ENCODE measurements around the gene TXNIP. TPM values are rescaled to one million over a fixed set of nuclear protein-coding genes. Genes with fewer than 3 reads are reported as not detected.
"Not testable (repeated sequence)": the region's sequence is repeated elsewhere in the genome, so short reads cannot be mapped to it uniquely, and the experiment has no call there.

TXNIP gene
- polyA plus RNA-seq (ENCODE audit: insufficient read length in 4 of 4), result 100 to 1,000 TPM; 423 to 571 (median 523) TPM

GRCh38 chr1:145996433-145997015, at the start of gene TXNIP:
TSS of gene TXNIP (minus strand) at chr1:145996579. CDS start at chr1:145996266, 313 bp downstream.
- peak; percentile 97 to 99 (median 98) for DNase-seq (ENCODE audit: low read depth in 4 of 4, low spot score in 3 of 4)

- DNase-seq (ENCODE audit: low read depth in 4 of 4, low spot score in 3 of 4), result no peak
Measured at GRCh38 chr1:146039844-146040194, 43.4 kb upstream of the TXNIP start.

GRCh38 chr1:146036965-146037646, 40.7 kb upstream of the TXNIP start:
- DNase-seq (ENCODE audit: low read depth in 4 of 4, low spot score in 3 of 4), result peak; percentile 84 to 90 (median 88)

GRCh38 chr1:146036241-146036964, 40.0 kb upstream of the TXNIP start:
- no peak for DNase-seq (ENCODE audit: low read depth in 4 of 4, low spot score in 3 of 4)

DNA sequence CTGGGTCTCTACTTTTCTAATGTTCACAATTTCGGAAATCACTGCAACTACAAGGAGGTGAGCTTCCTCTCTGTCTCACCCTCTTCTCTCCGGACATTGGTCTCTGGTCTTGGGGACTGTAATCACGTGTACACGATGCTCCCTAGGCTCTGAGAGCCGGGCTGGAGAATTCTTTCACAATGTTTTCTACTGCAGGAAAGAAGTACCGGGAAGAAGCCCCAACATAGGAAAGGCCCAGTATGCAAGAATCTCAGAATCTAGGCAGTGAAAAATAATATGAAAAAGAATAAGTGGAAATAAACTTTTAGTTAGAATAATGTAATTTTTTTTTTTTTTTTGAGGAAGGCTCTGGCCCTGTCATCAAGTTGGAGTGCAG, 38.7 kb upstream of the TXNIP start:
- DNase-seq (ENCODE audit: low read depth in 4 of 4, low spot score in 3 of 4), result no peak

DNA sequence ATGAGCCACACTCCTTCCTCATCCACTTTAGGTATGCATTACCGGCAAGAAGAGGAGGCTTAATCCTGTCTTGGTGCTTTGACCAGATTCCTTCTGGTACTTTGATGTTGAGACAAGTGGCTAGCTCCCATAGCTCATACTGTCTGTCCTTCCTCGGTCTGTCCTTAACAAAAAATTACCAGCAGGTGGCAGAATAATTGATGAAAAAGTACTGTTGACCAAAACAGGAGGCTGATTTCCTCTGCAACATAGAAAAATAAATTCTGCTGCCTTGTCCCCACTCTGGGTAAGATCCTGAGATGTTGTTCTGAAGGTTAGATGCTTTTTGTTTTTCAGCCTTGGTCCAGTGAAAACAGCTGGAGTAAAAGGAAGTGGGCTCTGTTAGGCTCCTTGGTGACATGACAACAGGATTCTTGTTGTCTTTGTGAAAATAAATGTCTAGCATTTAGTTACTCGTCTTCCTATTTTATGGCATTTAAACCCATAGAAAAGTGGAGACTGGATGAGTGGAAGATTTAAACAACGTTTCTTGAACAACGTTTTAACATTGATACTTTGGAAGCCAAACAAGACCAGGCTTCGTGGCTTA, 36.3 kb upstream of the TXNIP start:
- peak in 1 of 4 donors; percentile 38 for DNase-seq (ENCODE audit: low read depth in 4 of 4, low spot score in 3 of 4)

DNA sequence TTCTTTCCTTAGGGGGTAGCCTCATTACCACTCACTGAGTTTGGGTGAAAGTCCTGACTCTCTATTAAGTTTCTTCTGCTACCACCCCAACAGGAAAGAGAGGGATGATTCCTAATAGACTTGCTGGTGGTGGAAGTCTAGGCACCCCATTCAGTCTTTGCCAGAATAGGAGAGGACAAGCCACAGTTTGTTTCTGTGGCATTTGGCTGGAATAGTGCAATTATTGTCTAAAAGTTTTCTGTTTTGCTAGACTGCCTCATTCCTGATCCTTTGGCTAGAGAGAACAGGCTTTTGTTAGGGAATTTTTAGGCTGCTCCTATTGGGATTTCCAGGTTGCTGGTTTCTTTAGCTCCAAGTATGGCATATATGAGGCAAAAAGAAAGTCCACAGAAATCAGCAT, 35.1 kb upstream of the TXNIP start:
- DNase-seq (ENCODE audit: low read depth in 4 of 4, low spot score in 3 of 4), result no peak

DNA sequence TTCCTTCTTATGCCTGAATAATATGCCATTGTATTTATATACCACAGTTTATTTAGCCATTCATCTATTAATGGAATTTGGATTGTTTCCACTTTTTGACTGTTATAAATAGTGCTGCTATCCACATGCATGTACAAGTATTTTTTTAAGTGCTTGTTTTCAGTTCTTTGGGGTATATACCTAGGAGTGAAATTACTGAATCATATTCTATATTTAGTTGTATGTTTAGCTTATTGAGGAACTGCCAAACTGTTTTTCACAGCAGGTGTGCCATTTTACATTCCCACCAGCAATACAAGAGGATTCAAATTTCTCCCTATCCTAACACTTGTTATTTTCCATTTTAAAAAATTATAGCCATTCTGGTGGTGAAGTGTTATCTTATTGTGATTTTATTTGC, 32.7 kb upstream of the TXNIP start:
- DNase-seq (ENCODE audit: low read depth in 4 of 4, low spot score in 3 of 4), result no peak

- DNase-seq (ENCODE audit: low read depth in 4 of 4, low spot score in 3 of 4), result not testable (repeated sequence)
Measured at GRCh38 chr1:146026650-146027049, 30.3 kb upstream of the TXNIP start.

GRCh38 chr1:146025787-146026495, 29.6 kb upstream of the TXNIP start:
- DNase-seq (ENCODE audit: low read depth in 4 of 4, low spot score in 3 of 4), result not testable (repeated sequence)

DNA sequence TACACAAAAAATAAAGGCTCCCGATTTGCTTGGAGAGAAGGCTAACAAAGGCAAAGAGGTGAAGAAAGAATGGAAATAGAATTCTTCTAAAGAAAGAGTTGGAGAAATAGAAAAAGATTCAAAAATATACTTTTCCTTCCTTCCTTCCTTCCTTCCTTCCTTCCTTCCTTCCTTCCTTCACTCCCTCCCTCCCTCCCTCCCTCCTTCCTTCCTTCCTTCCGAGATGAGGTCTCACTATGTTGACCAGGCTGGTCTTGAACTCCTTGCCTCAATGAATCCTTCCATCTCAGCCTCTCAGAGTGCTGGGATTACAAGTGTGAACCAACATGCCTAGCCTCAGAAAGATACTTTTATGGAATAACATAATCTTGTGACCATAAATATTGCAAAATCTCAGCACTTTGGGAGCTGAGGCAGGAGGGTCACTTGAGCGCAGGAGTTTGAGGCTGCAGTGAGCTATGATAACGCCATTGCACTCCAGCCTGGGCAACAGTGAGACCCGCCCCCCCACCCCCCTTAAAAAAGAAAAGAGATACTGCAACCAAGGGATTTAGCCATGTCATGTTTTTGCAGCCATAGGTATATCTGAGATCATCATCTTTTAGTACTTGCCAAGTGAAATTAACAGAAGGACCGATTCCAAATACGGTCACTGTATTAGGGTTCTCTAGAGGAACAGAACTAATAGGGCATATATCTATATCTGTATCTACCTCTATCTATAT, 26.2 kb upstream of the TXNIP start:
- no peak for DNase-seq (ENCODE audit: low read depth in 4 of 4, low spot score in 3 of 4)

GRCh38 chr1:146021622-146022402, 25.4 kb upstream of the TXNIP start, which contains the start of gene HJV:
TSS of gene HJV (minus strand) at chr1:146021735. CDS start at chr1:146020231, 1,504 bp downstream.
- no peak for DNase-seq (ENCODE audit: low read depth in 4 of 4, low spot score in 3 of 4)

GRCh38 chr1:146021050-146021445, 24.7 kb upstream of the TXNIP start:
- no peak for DNase-seq (ENCODE audit: low read depth in 4 of 4, low spot score in 3 of 4)

DNA sequence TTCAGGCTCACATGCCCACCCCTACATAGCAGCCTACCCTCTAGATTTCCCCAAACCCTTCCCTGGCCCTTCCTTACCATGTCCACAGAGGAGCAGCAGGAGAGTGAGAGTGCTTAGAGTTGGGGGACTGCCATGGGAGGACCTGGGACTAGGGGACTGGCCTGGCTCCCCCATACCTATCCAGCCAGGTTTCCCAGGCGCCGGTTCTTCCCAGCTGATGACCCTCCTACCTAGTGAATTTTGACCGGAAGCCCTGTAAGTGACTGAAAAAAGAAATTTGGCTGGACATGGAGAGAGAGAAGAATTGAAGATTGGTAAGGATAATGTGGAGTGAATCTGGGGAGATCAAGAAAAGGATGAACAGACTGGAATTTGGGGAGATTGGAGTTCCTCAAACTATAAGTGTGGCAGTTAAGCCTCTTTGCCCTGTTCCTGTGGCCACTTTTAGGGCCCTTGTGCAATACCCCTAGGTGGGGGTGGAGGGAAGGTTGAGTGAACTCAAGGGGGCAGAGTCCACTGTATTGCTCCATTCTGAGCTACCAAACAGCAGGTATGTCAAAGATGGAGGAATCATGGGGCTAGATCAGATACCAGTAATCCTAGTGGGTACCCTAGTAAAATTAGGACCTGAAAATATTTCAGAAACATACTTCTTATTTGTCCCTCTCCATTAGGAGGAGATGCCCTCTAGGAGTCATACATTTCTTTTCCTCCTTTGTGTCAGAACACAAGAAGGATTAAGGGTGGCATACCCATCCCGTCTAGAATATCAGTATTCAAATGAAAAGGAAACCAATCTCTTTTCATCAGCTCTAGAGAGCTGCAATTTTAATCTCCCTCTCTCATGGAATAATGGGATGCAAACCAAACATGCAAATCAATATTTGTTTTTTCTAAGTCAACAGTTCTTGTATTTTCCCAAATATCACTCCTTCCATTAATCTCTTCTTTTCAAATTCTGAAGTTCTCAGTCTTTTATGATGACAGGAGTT, 24.0 kb upstream of the TXNIP start:
- no peak for DNase-seq (ENCODE audit: low read depth in 4 of 4, low spot score in 3 of 4)

DNA sequence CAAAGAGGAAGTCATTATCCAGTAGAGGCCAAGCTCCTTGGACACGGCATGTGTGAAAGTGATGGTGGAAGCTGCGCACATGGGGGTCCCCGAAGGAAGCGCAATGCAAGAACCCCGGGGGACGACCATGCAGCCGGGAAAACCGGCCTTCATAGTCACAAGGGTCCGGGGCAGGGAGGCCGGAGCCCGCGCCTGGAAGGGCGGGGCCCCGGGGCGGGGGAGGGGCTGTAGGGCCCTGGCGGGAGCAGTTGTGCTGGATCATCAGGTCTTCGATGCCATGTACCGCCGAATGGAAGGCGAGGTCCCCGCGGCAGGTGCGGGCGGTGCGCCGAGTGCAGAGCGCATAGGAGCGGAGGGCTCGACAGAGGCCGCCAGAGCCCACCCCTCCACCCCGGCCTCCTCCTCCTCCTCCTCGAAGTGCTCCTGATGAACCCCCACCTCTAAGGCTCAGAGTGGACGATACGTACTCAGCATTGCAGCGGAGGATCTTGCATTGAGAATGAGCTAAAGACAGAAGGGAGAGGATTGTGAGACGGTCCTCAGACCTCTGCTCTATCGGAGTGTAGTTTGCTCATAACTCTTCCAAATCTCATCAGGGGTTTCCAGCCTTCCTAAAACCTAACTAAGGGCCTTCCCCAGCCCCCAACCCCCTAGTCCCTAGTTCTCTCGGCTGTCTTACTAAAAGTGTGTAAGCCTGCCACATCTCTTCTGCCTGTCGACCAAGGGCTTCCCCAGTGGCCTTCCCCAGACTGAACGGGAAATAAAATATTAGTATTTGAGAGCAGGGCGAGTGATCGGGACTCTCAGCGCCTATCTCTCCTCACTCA, 23.1 kb upstream of the TXNIP start:
- no peak for DNase-seq (ENCODE audit: low read depth in 4 of 4, low spot score in 3 of 4)

GRCh38 chr1:146016891-146017290, 20.5 kb upstream of the TXNIP start:
- no peak for DNase-seq (ENCODE audit: low read depth in 4 of 4, low spot score in 3 of 4)

DNA sequence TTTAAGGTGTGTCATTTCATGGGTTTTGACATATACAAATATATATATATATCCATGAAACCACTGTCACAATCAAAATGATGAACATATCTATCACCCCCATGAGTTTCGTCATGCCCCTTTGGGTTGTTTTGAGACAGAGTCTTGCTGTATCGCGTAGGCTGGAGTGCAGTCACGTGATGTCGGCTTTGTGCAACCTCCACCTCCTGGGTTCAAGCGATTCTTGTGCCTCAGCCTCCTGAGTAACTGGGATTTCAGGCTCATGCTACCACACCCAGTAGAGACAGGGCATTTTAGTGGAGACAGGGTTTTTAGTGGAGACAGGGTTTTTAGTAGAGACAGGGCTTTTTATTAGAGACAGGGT, 17.2 kb upstream of the TXNIP start:
- no peak for DNase-seq (ENCODE audit: low read depth in 4 of 4, low spot score in 3 of 4)
